Activated CD4-positive, alpha-beta T cell treated with anti-CD3 and anti-CD28 coated beads, Interleukin-2, amount 10 ng/mL, durations not matched to agents 7 days and 5 days (primary cell): ENCODE results near the gene FADS3. TPM values are rescaled to one million over a fixed set of nuclear protein-coding genes. Genes with fewer than 3 reads are reported as not detected.

Source experiments
- CTCF ChIA-PET: fragments of 350-600 bp; sonication (Branson Sonifier 250); formaldehyde crosslinking; loops from one replicate; lab custom pipeline; 2021; ENCODE audit warnings: antibody characterized with exemption; lab: Charles Lee
- POLR2A ChIA-PET: fragments of 350-600 bp; sonication (Branson Sonifier 250); formaldehyde crosslinking; loops from one replicate; lab custom pipeline; 2021; ENCODE audit warnings: antibody characterized with exemption; lab: Charles Lee
- DNase-seq: peaks from one replicate; pipeline ENCODE4 v3.0.0-alpha.2; 2020
- H3K27ac Mint-ChIP-seq: one replicate; pipeline ENCODE4 v1.8.0; 2021; ENCODE audit warnings: mild to moderate bottlenecking, moderate library complexity, mixed read lengths
- H3K27me3 Mint-ChIP-seq: one replicate; pipeline ENCODE4 v1.8.0; 2021; ENCODE audit warnings: mixed read lengths
- H3K36me3 Mint-ChIP-seq: one replicate; pipeline ENCODE4 v1.8.0; 2021; ENCODE audit warnings: low read depth, mixed read lengths
- H3K4me1 Mint-ChIP-seq: one replicate; pipeline ENCODE4 v1.8.0; 2021; ENCODE audit warnings: mixed read lengths
- H3K4me3 Mint-ChIP-seq: one replicate; pipeline ENCODE4 v1.8.0; 2021; ENCODE audit warnings: mild to moderate bottlenecking, moderate library complexity, mixed read lengths
- H3K9me3 Mint-ChIP-seq: one replicate; pipeline ENCODE4 v1.8.0; 2021; ENCODE audit warnings: mixed read lengths
- total RNA-seq, 2 experiments: library from RNA; stranded (reverse); gene quantifications; one replicate each; pipeline ENCODE4 v1.2.3, GENCODE V29; 2021

FADS3 gene
- total RNA-seq, 2 experiments from 2014 or later = 2.9 to 3.7 TPM

DNA sequence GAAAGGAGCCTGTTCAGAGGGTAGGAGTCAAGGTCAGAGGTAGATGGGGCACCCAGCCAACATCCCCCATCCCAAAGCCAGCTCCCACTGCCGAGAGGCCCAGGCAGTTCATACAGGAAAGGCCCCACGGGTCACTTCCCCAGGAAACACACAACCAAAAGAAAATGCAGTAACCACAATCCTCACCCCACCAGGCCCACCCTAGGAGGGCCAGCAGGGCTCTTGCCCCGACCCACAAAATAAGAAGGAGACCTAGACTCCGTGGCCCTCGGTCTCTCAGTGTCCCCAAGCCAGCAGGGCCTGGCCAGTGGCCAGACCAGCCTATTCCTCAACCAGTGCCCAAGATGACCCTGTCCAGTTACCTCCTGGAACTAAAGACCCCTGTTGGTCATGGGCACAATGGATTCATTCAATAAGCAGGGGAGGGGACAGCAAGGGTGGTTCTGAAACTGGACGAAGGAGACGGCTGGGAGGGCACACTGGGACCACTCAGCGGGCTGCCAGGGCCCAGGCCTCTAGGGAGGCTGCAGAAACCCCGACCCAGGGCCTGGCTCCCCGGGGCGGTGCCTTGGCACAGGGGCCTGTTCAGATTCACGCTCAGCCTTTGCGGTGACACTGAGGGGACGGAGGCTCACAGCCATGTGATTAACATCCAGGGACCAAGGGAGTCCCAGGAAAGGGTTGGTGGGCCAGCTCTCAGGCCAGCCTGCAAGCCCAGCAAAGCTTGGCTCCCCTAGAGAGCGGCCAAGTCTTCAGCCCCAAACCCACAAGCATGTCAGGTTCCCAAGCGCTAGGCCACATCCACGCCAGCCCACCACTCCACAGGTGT lies 20.6 kb upstream of the FADS3 start:
- Mint-ChIP-seq H3K27ac (no peak overlapping the region), H3K27me3 (peaks cover 17% of the 10 kb centered on the region), H3K36me3 (no peaks in the 10 kb centered on the region), H3K4me3 (no peak overlapping the region), H3K9me3 (no peaks in the 10 kb centered on the region), H3K4me1 (no peaks in the 10 kb centered on the region)
- no peak for DNase-seq
- CTCF ChIA-PET = no interaction called here
- POLR2A ChIA-PET = no interaction called here

DNA sequence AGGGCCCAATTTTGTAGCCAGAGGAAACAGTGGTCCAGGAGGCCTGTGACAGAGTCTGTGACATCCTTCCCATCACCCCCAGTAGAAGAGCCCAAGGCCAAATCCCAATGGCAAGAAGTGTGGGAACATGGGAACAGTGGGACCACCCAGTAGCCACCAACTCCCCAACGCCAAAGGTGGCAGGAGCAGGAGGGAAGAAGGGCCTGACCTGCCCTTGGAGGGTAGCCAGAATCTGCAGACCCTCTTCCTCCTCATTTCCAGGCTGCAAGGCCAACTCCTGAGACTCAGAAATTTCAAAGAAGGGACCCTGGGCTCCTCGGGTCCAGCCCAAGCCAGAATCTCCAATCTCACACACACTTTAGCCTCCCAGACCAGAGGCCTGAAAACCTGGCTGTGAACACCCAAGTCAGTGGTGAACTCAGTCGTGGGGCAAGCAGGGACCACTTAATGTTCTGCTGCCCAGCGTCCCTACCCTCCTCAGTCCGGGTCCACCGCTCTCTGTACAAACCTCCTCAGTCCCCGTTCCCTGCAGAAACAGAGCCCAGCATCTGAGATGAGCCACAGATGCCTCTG lies 19.9 kb upstream of the FADS3 start:
- Mint-ChIP-seq H3K9me3 (no peaks in the 10 kb centered on the region), H3K27me3 (peaks cover 11% of the 10 kb centered on the region), H3K36me3 (no peaks in the 10 kb centered on the region), H3K4me3 (no peak overlapping the region), H3K4me1 (no peaks in the 10 kb centered on the region), H3K27ac (no peak overlapping the region)
- no peak for DNase-seq
- ChIA-PET POLR2A (no interaction called here), CTCF (interaction anchor here (1.5 kb wide), 1 partner anchor 18 kb away, joined by 3 read pairs; no protein-coding TSS in a partner anchor)

DNA sequence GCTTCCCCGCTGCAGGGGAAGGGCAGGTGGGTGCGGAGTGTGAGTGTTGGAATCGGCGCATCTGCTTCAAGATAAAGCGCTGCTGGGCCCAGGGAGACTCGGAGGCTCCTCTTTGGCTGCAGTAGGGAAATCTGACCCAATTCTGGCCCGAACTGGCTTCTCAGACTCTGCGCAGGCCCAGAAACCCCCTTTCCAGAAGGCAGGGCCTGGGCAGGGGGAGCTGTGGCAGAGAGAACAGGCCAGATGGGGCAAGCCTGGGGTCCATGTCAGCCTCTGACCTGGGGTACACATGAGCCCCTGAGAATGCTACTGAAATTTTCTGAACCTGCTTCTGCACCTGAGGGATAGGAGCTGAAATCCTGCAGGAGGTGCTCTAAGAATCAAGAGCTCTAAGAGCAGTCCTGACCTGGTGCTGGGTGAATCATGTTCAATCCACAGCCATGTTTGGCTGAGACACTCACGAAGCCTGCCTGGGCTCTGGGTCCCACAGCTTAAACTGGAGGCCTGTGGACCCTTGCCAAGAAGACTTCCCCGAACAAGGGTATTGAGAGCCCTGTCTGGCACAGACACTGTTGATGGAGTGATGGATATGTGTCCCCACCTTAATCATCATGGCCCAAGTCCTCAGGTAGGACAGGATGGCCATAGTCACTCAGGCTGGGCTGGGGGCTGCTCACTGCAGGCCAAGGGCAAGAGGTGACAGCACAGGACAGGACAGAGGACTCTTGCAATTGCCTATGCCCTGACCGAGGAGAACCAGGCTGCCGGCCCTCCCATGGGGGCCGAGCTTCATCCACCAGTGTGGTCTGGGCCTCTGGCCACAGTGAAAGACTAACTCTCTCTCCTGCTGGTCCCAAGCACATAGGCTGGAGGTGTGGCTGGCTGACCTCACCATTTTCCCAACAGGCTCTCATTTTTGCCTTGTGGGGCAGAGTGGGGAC lies 19.1 kb upstream of the FADS3 start:
- Mint-ChIP-seq H3K4me1 (no peaks in the 10 kb centered on the region), H3K9me3 (no peaks in the 10 kb centered on the region), H3K36me3 (no peaks in the 10 kb centered on the region), H3K27me3 (peaks cover 7% of the 10 kb centered on the region), H3K4me3 (no peak overlapping the region), H3K27ac (no peak overlapping the region)
- DNase-seq = no peak
- ChIA-PET POLR2A (no interaction called here), CTCF (interaction anchor here (0.6 to 1.5 kb wide), 3 partner anchors 12 to 118 kb away, joined by 3 read pairs; partner anchors contain the start of genes FEN1 and TMEM258)

DNA sequence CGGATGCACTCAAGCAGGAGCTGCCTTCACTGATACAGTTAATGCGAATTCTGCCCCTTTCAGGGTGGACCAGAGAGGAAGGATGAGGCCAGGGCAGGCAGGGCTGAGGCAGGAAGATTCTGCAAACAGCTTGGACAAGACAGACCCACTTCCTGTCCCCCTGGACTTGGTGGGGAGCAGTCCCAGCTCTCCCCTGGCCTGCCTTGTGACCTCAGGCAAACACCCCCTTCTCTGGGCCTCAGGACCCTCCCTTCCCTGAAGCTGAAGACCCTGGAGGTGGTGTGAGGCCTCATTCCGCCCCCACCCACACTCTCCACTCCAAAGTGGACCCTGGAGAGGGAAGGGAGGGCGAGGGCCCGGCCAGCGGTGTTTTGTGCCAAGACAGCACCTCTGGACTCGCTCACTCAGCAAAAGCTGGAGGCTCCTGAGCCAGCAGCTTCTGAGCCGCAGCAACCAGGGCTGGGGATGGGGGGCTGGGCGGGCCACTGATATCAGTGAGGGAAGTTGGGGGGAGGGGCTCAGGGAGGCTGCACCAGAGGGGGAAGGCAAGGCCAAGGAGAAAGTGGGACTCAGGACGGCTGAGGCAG lies 17.5 kb upstream of the FADS3 start:
- no peak overlapping the region for H3K27ac Mint-ChIP-seq
- H3K9me3 Mint-ChIP-seq = no peaks in the 10 kb centered on the region
- CTCF ChIA-PET = interaction anchor here (1.1 to 2.6 kb wide), 4 partner anchors 11 to 173 kb away, joined by 3 to 10 read pairs (median 4); no protein-coding TSS in a partner anchor
- POLR2A ChIA-PET = no interaction called here
- H3K4me1 Mint-ChIP-seq = no peaks in the 10 kb centered on the region
- no peak overlapping the region for H3K4me3 Mint-ChIP-seq
- no peak for DNase-seq
- H3K36me3 Mint-ChIP-seq = no peaks in the 10 kb centered on the region
- no peaks in the 10 kb centered on the region for H3K27me3 Mint-ChIP-seq

DNA sequence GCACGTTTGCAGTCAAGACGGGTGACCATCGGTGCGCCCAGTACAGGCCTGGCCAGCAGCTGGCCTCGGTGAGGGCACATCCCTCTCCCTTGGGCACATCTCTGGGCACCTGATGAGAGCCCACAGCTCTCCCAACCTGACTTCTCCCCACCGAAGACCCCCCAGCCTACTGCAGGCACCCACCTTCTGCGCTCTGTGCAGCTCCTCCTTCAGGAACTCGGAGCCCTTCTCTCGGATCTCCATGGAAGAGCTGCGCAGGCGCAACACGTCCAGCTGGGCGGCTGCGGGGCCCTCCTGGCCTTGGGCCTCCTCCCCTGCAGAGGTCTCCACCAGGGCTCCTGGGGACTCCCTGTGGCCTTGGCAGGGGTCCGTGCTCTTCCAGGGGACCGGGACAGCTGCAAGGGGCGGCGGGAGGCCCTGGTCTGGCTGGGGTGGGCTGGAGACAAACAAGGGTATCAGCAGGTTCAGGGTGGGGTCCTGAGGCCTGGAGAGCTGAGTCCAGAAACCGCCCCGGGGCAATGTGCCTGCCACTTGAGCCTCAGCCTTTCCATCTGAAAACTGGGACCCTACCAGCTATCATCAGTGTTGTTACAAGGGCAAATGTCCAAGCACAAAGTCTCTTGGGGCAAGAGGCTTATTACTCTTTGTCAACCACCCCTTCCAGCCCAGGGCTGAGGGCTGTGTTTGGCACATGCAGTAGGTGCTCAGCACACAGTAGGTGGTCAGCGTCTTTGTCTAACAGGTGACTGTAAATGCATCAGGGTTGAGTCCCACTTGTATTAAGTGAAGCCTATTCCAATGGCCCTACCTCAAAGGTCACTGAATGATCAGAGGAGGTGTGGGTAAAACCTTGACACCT lies 16.8 kb upstream of the FADS3 start:
- no peak overlapping the region for H3K27ac Mint-ChIP-seq
- no peaks in the 10 kb centered on the region for H3K4me1 Mint-ChIP-seq
- no peaks in the 10 kb centered on the region for H3K27me3 Mint-ChIP-seq
- no peaks in the 10 kb centered on the region for H3K36me3 Mint-ChIP-seq
- ChIA-PET POLR2A (no interaction called here), CTCF (interaction anchor here (0.7 to 2.6 kb wide), 9 partner anchors 8 to 201 kb away, joined by 3 to 10 read pairs (median 3); partner anchors contain the start of gene RAB3IL1)
- DNase-seq = no peak
- H3K9me3 Mint-ChIP-seq = no peaks in the 10 kb centered on the region
- H3K4me3 Mint-ChIP-seq = no peak overlapping the region

DNA sequence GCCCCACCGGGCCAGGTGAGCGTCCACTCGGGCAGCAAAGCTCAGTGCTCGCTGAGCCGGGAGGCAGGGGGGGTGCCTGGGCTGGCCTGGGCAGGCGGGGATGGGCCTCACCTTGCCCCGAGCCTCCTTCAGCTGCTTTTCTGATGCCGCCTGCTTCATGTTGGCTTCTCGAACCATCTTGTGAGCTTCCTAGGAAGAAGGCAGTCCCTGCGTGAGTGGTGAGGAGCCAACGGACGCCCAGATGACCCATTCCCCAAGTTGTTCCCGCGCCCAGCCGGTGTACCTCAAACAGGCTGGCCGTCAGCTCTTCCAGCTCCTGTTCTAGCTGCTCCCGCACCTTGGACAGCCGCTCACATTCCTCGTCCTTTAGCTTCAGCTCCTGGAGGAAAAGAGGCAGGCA lies 15.9 kb upstream of the FADS3 start:
- Mint-ChIP-seq H3K4me3 (no peak overlapping the region), H3K27ac (no peak overlapping the region), H3K27me3 (no peaks in the 10 kb centered on the region), H3K9me3 (no peaks in the 10 kb centered on the region), H3K4me1 (no peaks in the 10 kb centered on the region), H3K36me3 (no peaks in the 10 kb centered on the region)
- POLR2A ChIA-PET = no interaction called here
- no peak for DNase-seq
- CTCF ChIA-PET = interaction anchor here (1.0 to 2.6 kb wide), 7 partner anchors 9 to 202 kb away, joined by 3 to 10 read pairs (median 3); partner anchors contain the start of gene RAB3IL1

DNA sequence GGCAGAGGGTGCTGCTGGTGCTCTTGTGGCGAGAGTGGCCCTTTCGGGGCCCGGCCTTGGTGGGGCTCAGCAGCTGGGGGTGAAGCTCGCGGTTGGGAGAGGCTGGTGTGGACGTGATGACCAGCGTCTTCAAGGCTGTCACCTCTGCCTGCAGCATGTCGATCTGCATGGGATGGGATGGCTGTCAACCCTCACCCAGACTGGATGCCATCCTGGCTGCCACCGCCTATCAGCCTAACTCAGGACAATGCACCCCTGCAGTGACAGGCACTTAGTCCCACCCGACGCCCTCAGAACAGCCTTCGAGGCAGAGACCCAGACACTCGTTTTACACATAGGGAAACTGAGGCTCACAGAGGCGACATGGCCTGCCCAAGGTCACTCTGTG lies 15.2 kb upstream of the FADS3 start:
- H3K9me3 Mint-ChIP-seq = no peaks in the 10 kb centered on the region
- no peak overlapping the region for H3K4me3 Mint-ChIP-seq
- ChIA-PET CTCF (interaction anchor here (1.3 to 2.6 kb wide), 4 partner anchors 8 to 203 kb away, joined by 3 to 10 read pairs (median 3); partner anchors contain the start of gene RAB3IL1), POLR2A (no interaction called here)
- no peaks in the 10 kb centered on the region for H3K36me3 Mint-ChIP-seq
- H3K27me3 Mint-ChIP-seq = no peaks in the 10 kb centered on the region
- DNase-seq = no peak
- H3K4me1 Mint-ChIP-seq = no peaks in the 10 kb centered on the region
- no peak overlapping the region for H3K27ac Mint-ChIP-seq

DNA sequence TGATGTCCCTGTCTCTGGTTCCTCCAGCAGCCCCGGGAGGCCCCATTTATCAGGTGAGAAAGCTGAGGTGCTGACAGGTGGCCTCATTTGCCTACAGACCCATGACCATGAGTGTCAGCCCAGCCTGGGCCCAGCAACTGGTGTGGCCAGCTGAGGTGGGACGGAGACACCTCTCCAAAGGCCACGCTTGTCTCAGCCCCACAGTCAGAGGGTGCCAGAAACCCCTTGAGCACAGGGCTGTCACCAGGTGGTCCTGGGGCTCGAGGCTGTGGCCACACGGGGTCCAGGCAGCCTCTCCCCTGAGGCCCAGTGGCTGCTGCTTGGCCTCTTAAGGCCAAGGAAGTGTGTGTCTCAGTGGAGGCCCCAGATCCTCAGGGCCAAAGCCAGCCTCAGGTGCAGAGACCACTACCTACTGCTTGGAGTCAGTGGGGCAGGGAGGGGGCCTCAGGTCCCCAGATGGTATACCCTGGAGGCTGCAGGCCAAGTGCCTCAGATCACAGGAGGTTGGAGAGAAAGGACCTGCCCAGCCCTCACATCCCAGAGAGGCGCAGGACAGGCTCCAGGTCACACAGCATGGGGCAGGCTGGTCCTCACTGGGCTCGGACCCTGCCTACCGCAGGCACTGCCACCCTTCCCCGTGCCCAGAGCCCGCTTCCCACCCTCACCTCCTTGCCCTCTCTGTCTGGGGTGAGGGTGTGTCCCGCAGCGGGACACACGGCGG lies 14.6 kb upstream of the FADS3 start:
- no peaks in the 10 kb centered on the region for H3K36me3 Mint-ChIP-seq
- DNase-seq = no peak
- H3K27ac Mint-ChIP-seq = no peak overlapping the region
- H3K9me3 Mint-ChIP-seq = no peaks in the 10 kb centered on the region
- no peak overlapping the region for H3K4me3 Mint-ChIP-seq
- no peaks in the 10 kb centered on the region for H3K4me1 Mint-ChIP-seq
- CTCF ChIA-PET = interaction anchor here (1.6 kb wide), 1 partner anchor 11 kb away, joined by 3 read pairs; the partner anchor contains the start of gene RAB3IL1
- POLR2A ChIA-PET = no interaction called here
- H3K27me3 Mint-ChIP-seq = no peaks in the 10 kb centered on the region

DNA sequence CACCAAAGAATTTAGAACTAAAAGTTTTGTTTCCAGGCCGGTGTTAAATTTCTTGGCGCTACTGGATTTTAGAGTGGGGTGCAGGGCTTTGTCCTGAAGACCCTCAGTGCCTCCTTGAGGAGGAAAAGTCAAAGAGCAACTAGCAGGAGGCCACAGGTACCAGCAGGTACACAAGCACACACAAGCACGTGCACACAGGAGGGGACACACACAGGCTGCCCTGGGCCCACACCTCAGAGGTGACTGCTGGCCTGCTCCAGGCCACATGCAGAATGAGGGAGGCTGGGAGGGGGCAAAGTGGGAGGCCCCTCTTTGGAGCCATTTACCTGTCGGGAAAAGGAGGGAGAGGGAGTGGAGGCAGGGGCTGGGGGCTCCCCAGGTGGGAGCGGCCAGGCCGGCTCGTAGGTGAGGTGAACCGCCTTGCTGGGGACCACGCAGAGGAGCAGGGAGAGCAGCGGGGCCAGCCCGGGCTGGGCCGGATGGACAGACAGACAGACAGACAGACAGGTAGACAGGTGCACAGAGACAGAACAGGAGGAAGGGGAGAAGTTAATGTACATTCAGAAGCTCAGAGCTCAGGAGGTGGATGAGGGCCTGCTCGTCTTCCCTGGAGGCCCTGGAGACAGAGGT lies 13.8 kb upstream of the FADS3 start:
- no peak overlapping the region for H3K4me3 Mint-ChIP-seq

DNA sequence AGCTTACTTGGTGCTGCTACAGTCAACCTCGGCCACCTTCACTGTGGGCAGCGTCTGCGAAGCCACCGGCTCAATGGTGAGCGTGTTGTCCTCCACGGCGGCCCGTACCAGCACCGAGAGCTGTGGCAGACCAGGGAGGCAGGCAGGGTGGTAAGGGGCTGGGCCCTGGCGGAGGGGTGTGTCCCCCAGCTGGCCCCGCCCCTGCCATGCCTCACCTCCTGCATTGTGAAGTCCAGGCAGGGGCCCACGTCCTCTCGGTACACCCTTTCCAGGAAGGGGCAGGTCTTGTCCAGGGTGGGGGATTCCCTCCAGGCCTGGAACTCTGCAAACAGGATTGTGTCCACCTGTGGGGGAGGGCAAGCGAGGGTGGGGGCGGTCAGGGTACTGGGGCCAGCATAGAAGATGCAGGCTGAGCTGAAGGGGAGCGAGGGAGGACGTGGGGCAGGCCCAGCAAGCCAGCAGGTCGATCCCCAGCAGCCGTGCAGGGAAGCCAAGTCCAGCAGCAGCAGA lies 13.2 kb upstream of the FADS3 start:
- ChIA-PET POLR2A (no interaction called here), CTCF (interaction anchor here (0.5 to 3.1 kb wide), 7 partner anchors 34 to 223 kb away, joined by 3 to 11 read pairs (median 3); no protein-coding TSS in a partner anchor)
- no peaks in the 10 kb centered on the region for H3K36me3 Mint-ChIP-seq
- DNase-seq = no peak
- no peaks in the 10 kb centered on the region for H3K27me3 Mint-ChIP-seq
- H3K4me3 Mint-ChIP-seq = no peak overlapping the region
- no peak overlapping the region for H3K27ac Mint-ChIP-seq
- no peaks in the 10 kb centered on the region for H3K9me3 Mint-ChIP-seq
- H3K4me1 Mint-ChIP-seq = no peaks in the 10 kb centered on the region

More for the DNA sequence above, 13.8 kb upstream of the FADS3 start:
- H3K9me3 Mint-ChIP-seq = no peaks in the 10 kb centered on the region
- no peak for DNase-seq
- H3K27me3 Mint-ChIP-seq = no peaks in the 10 kb centered on the region
- CTCF ChIA-PET = interaction anchor here (1.2 kb wide), 1 partner anchor 43 kb away, joined by 3 read pairs; no protein-coding TSS in a partner anchor
- no peaks in the 10 kb centered on the region for H3K4me1 Mint-ChIP-seq
- H3K27ac Mint-ChIP-seq = peak overlapping the region; percentile 31
- no peaks in the 10 kb centered on the region for H3K36me3 Mint-ChIP-seq
- POLR2A ChIA-PET = no interaction called here
